GM12878 (cell line): ENCODE data around the gene HTATIP2.

Experiments
- BACH1 ChIP-seq: fragments of 450-650 bp; IDR thresholded peaks from 2 replicates; pipeline ENCODE4 v1.6.1; 2017; ENCODE audit warnings: mild to moderate bottlenecking, borderline replicate concordance
- BHLHE40 ChIP-seq, 2 experiments: fragments of 450-650 bp in 1 of 2; IDR thresholded peaks; 2 replicates each; pipeline ENCODE4 v1.6.1; 2011 to 2017; ENCODE audit warnings: low read depth in 2 of 2, borderline replicate concordance in 1 of 2, improper control_type of control experiment in 1 of 2, low read length in 1 of 2, mild to moderate bottlenecking in 1 of 2
- EZH2 ChIP-seq: IDR thresholded peaks from 2 replicates; pipeline ENCODE4 v1.6.1; 2012; ENCODE audit warnings: low read depth, mild to moderate bottlenecking, control low read depth, inconsistent platforms, low read length, borderline replicate concordance; ENCODE audit not compliant: control insufficient read depth
- POLR2AphosphoS5 ChIP-seq: IDR thresholded peaks from 2 replicates; pipeline ENCODE4 v1.6.1; 2011; ENCODE audit warnings: mild to moderate bottlenecking, low read length, inconsistent platforms
- RB1 ChIP-seq: fragments of 450-650 bp; formaldehyde crosslinking; IDR thresholded peaks from 2 replicates; pipeline ENCODE4 v1.6.1; 2017; ENCODE audit warnings: mild to moderate bottlenecking, borderline replicate concordance
- RBBP5 ChIP-seq: fragments of 200-600 bp; sonication (generic); conservative IDR thresholded peaks from 2 replicates; pipeline ENCODE4 v1.6.1; 2016
- SRF ChIP-seq, 2 experiments: IDR thresholded peaks; 2 replicates each; pipeline ENCODE4 v1.6.1; 2011; ENCODE audit warnings: low read depth in 2 of 2, low read length in 2 of 2, mild to moderate bottlenecking in 1 of 2, moderate library complexity in 1 of 2
- TF ChIP-seq, protein P1 (sequence below): fragments of 450-650 bp; formaldehyde crosslinking; IDR thresholded peaks from 2 replicates; pipeline ENCODE4 v1.4.0; 2020; ENCODE audit warnings: mild to moderate bottlenecking, moderate library complexity
- TF ChIP-seq, protein P2 (sequence below), 3 experiments: IDR thresholded peaks in 2 of 3; conservative IDR thresholded peaks in 1 of 3; 2 replicates each; pipeline ENCODE4 v1.5.1; 2011; ENCODE audit warnings: low read depth in 3 of 3, low read length in 3 of 3, mild to moderate bottlenecking in 3 of 3, control low read depth in 2 of 3, moderate library complexity in 2 of 3, inconsistent platforms in 1 of 3, mixed read lengths in 1 of 3; ENCODE audit not compliant: control insufficient read depth in 2 of 3, insufficient read depth in 1 of 3; ENCODE audit errors: extremely low read depth in 1 of 3
- TF ChIP-seq, protein P3 (sequence below): IDR thresholded peaks from 2 replicates; pipeline ENCODE4 v1.6.1; 2012; ENCODE audit warnings: mild to moderate bottlenecking, low read depth, low read length
- TF ChIP-seq, protein P4 (sequence below): IDR thresholded peaks from 2 replicates; pipeline ENCODE4 v1.6.1; 2012; ENCODE audit warnings: low read length, inconsistent platforms

DNA sequence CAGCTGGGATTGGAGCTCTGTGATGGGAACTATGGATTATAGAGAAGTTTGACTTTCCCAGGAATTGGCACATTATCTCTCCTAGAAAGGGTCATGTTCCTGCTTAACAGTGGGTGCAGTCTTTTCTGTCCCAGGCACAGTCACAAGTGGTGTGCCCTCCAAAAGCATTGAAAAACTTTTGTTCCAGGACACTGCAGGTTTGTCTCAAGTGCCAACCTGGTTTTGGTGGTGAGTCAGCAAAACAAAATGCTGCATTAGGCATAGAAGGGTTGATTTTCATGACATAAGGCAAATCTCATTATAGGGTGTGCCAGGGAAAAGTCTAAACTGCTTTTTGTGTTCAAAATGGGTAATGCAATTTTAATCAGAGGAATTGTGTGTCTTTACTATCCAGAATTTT, 4.9 kb downstream of the HTATIP2 start:
- no peak for TF ChIP-seq BACH1
- TF ChIP-seq, protein P1, sequence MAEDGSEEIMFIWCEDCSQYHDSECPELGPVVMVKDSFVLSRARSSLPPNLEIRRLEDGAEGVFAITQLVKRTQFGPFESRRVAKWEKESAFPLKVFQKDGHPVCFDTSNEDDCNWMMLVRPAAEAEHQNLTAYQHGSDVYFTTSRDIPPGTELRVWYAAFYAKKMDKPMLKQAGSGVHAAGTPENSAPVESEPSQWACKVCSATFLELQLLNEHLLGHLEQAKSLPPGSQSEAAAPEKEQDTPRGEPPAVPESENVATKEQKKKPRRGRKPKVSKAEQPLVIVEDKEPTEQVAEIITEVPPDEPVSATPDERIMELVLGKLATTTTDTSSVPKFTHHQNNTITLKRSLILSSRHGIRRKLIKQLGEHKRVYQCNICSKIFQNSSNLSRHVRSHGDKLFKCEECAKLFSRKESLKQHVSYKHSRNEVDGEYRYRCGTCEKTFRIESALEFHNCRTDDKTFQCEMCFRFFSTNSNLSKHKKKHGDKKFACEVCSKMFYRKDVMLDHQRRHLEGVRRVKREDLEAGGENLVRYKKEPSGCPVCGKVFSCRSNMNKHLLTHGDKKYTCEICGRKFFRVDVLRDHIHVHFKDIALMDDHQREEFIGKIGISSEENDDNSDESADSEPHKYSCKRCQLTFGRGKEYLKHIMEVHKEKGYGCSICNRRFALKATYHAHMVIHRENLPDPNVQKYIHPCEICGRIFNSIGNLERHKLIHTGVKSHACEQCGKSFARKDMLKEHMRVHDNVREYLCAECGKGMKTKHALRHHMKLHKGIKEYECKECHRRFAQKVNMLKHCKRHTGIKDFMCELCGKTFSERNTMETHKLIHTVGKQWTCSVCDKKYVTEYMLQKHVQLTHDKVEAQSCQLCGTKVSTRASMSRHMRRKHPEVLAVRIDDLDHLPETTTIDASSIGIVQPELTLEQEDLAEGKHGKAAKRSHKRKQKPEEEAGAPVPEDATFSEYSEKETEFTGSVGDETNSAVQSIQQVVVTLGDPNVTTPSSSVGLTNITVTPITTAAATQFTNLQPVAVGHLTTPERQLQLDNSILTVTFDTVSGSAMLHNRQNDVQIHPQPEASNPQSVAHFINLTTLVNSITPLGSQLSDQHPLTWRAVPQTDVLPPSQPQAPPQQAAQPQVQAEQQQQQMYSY (CRISPR knock-in tag): no peak
- no peak for TF ChIP-seq RBBP5
- no peak for TF ChIP-seq SRF (IDR thresholded peaks at IDR 0.05; ENCODE audit: low read depth in 2 of 2, low read length in 2 of 2)
- no peak for TF ChIP-seq EZH2
- TF ChIP-seq BHLHE40 (IDR thresholded peaks at IDR 0.05; ENCODE audit: borderline replicate concordance in 1 of 2, low read depth in 2 of 2, low read length in 1 of 2): no peak
- TF ChIP-seq, protein P2, sequence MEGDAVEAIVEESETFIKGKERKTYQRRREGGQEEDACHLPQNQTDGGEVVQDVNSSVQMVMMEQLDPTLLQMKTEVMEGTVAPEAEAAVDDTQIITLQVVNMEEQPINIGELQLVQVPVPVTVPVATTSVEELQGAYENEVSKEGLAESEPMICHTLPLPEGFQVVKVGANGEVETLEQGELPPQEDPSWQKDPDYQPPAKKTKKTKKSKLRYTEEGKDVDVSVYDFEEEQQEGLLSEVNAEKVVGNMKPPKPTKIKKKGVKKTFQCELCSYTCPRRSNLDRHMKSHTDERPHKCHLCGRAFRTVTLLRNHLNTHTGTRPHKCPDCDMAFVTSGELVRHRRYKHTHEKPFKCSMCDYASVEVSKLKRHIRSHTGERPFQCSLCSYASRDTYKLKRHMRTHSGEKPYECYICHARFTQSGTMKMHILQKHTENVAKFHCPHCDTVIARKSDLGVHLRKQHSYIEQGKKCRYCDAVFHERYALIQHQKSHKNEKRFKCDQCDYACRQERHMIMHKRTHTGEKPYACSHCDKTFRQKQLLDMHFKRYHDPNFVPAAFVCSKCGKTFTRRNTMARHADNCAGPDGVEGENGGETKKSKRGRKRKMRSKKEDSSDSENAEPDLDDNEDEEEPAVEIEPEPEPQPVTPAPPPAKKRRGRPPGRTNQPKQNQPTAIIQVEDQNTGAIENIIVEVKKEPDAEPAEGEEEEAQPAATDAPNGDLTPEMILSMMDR (IDR thresholded peaks at IDR 0.05 in 2 of 3, conservative IDR thresholded peaks at IDR 0.05 in 1 of 3; ENCODE audit: control insufficient read depth in 2 of 3, extremely low read depth in 1 of 3, insufficient read depth in 1 of 3, low read depth in 3 of 3, low read length in 3 of 3): no peak
- TF ChIP-seq, protein P3, sequence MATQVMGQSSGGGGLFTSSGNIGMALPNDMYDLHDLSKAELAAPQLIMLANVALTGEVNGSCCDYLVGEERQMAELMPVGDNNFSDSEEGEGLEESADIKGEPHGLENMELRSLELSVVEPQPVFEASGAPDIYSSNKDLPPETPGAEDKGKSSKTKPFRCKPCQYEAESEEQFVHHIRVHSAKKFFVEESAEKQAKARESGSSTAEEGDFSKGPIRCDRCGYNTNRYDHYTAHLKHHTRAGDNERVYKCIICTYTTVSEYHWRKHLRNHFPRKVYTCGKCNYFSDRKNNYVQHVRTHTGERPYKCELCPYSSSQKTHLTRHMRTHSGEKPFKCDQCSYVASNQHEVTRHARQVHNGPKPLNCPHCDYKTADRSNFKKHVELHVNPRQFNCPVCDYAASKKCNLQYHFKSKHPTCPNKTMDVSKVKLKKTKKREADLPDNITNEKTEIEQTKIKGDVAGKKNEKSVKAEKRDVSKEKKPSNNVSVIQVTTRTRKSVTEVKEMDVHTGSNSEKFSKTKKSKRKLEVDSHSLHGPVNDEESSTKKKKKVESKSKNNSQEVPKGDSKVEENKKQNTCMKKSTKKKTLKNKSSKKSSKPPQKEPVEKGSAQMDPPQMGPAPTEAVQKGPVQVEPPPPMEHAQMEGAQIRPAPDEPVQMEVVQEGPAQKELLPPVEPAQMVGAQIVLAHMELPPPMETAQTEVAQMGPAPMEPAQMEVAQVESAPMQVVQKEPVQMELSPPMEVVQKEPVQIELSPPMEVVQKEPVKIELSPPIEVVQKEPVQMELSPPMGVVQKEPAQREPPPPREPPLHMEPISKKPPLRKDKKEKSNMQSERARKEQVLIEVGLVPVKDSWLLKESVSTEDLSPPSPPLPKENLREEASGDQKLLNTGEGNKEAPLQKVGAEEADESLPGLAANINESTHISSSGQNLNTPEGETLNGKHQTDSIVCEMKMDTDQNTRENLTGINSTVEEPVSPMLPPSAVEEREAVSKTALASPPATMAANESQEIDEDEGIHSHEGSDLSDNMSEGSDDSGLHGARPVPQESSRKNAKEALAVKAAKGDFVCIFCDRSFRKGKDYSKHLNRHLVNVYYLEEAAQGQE: no peak
- no peak for TF ChIP-seq RB1
- TF ChIP-seq POLR2AphosphoS5: no peak
- TF ChIP-seq, protein P4, sequence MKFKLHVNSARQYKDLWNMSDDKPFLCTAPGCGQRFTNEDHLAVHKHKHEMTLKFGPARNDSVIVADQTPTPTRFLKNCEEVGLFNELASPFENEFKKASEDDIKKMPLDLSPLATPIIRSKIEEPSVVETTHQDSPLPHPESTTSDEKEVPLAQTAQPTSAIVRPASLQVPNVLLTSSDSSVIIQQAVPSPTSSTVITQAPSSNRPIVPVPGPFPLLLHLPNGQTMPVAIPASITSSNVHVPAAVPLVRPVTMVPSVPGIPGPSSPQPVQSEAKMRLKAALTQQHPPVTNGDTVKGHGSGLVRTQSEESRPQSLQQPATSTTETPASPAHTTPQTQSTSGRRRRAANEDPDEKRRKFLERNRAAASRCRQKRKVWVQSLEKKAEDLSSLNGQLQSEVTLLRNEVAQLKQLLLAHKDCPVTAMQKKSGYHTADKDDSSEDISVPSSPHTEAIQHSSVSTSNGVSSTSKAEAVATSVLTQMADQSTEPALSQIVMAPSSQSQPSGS: no peak
